Measurements from ENCODE around the gene TRAF2. TPM values are rescaled to one million over a fixed set of nuclear protein-coding genes. Genes with fewer than 3 reads are reported as not detected.
A peak's percentile ranks its signal among the peaks of the same experiment; 100 is the strongest.
"Not testable (repeated sequence)": the region's sequence is repeated elsewhere in the genome, so short reads cannot be mapped to it uniquely, and the experiment has no call there.

The TRAF2 gene
- total RNA-seq, 1 experiment from 2014 or later: 6.3 TPM

GRCh38 chr9:136865041-136865767 is 21.1 kb upstream of the TRAF2 start:
- H3K27me3 ChIP-seq (ENCODE audit: low read length): no peaks in the 10 kb centered on the region
- peak overlapping the region; percentile 81 for H3K4me2 ChIP-seq (ENCODE audit: low read depth, low read length, poor library complexity, severe bottlenecking)
- no peaks in the 10 kb centered on the region for H3K9me2 ChIP-seq (replicated peaks; ENCODE audit: insufficient read depth, low read length)
- H3K79me2 ChIP-seq (ENCODE audit: low read length): peaks cover 29% of the 10 kb centered on the region
- H3K4me1 ChIP-seq (ENCODE audit: low read length): peaks cover 14% of the 10 kb centered on the region
- peaks cover 13% of the 10 kb centered on the region; the same call in 1 of the 2 replicates for H4K20me1 ChIP-seq (ENCODE audit: insufficient read depth, low read depth, low read length)
- H3K9ac ChIP-seq (ENCODE audit: low read length): peak overlapping the region; percentile 86
- H3K9me3 ChIP-seq (ENCODE audit: low read length): no peaks in the 10 kb centered on the region
- H2AFZ ChIP-seq (ENCODE audit: low read length): no peak overlapping the region
- DNase-seq: no peak
- H3K4me3 ChIP-seq (ENCODE audit: low read length): peak overlapping the region; percentile 72
- no peak overlapping the region for H3K27ac ChIP-seq (ENCODE audit: low read length)
- peaks cover 6% of the 10 kb centered on the region; the same call in 1 of the 2 replicates for H3K36me3 ChIP-seq (ENCODE audit: insufficient read depth, low read length)

GRCh38 chr9:136865768-136866103 is 20.6 kb upstream of the TRAF2 start:
- Histone ChIP-seq H3K27me3 (ENCODE audit: low read length) (no peaks in the 10 kb centered on the region), H3K9me3 (ENCODE audit: low read length) (no peaks in the 10 kb centered on the region), H3K27ac (ENCODE audit: low read length) (no peak overlapping the region), H4K20me1 (ENCODE audit: insufficient read depth, low read depth, low read length) (peaks cover 13% of the 10 kb centered on the region; the same call in 1 of the 2 replicates), H3K4me3 (ENCODE audit: low read length) (peak overlapping the region; percentile 72), H2AFZ (ENCODE audit: low read length) (no peak overlapping the region), H3K4me1 (ENCODE audit: low read length) (peaks cover 14% of the 10 kb centered on the region), H3K36me3 (ENCODE audit: insufficient read depth, low read length) (peaks cover 6% of the 10 kb centered on the region; the same call in 1 of the 2 replicates), H3K79me2 (ENCODE audit: low read length) (peaks cover 29% of the 10 kb centered on the region), H3K9ac (ENCODE audit: low read length) (peak overlapping the region; percentile 86), H3K4me2 (ENCODE audit: low read depth, low read length, poor library complexity, severe bottlenecking) (peak overlapping the region; percentile 81), H3K9me2 (replicated peaks; ENCODE audit: insufficient read depth, low read length) (no peaks in the 10 kb centered on the region)
- DNase-seq: peak; percentile 56

GRCh38 chr9:136866898-136867421 is 19.4 kb upstream of the TRAF2 start:
- not testable (repeated sequence) for H3K27ac ChIP-seq (ENCODE audit: low read length)
- H3K4me3 ChIP-seq (ENCODE audit: low read length): peak overlapping the region; percentile 69

GRCh38 chr9:136867480-136867879 is 18.8 kb upstream of the TRAF2 start:
- Histone ChIP-seq H3K27ac (ENCODE audit: low read length) (no peak overlapping the region), H2AFZ (ENCODE audit: low read length) (no peak overlapping the region), H3K9ac (ENCODE audit: low read length) (no peak overlapping the region), H3K4me2 (ENCODE audit: low read depth, low read length, poor library complexity, severe bottlenecking) (peak overlapping the region; percentile 74), H3K9me3 (ENCODE audit: low read length) (0 out of 2 replicates have a peak, but pooled peaks cover 1% of the 10 kb centered on the region), H3K79me2 (ENCODE audit: low read length) (peaks cover 29% of the 10 kb centered on the region), H3K27me3 (ENCODE audit: low read length) (no peaks in the 10 kb centered on the region), H3K4me1 (ENCODE audit: low read length) (peaks cover 14% of the 10 kb centered on the region), H4K20me1 (ENCODE audit: insufficient read depth, low read depth, low read length) (peaks cover 13% of the 10 kb centered on the region; the same call in 1 of the 2 replicates), H3K9me2 (replicated peaks; ENCODE audit: insufficient read depth, low read length) (no peaks in the 10 kb centered on the region), H3K36me3 (ENCODE audit: insufficient read depth, low read length) (peaks cover 6% of the 10 kb centered on the region; the same call in 1 of the 2 replicates), H3K4me3 (ENCODE audit: low read length) (peak overlapping the region; percentile 69; the same call in 1 of the 2 replicates)
- DNase-seq: no peak

More at GRCh38 chr9:136866898-136867421, 19.4 kb upstream of the TRAF2 start:
- H3K36me3 ChIP-seq (ENCODE audit: insufficient read depth, low read length); H3K9me3 ChIP-seq (ENCODE audit: low read length); DNase-seq; H2AFZ ChIP-seq (ENCODE audit: low read length); H3K27me3 ChIP-seq (ENCODE audit: low read length); H3K9me2 ChIP-seq (replicated peaks; ENCODE audit: insufficient read depth, low read length): not testable (repeated sequence)
- peaks cover 13% of the 10 kb centered on the region; the same call in 1 of the 2 replicates for H4K20me1 ChIP-seq (ENCODE audit: insufficient read depth, low read depth, low read length)
- peak overlapping the region; percentile 72 for H3K9ac ChIP-seq (ENCODE audit: low read length)
- peaks cover 29% of the 10 kb centered on the region for H3K79me2 ChIP-seq (ENCODE audit: low read length)
- H3K4me2 ChIP-seq (ENCODE audit: low read depth, low read length, poor library complexity, severe bottlenecking): peak overlapping the region; percentile 74
- H3K4me1 ChIP-seq (ENCODE audit: low read length): peaks cover 14% of the 10 kb centered on the region

DNA sequence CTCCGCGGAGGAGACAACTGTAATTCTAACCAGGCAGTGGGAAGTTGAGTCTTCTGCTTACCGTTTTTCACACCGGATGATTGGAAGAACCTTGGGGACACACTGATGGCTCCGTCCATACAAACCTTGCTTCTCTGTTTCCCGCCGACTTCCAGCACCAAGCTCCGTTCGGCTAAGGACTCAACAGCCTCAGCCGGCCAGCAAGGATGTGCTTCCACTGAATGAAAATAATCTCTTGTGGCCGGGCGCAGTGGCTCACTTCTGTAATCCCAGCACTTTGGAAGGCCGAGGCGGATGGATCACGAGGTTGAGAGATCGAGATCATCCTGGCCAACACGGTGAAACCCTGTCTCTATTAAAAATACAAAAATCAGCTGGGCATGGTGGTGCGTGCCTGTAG is 18.4 kb upstream of the TRAF2 start:
- Histone ChIP-seq H2AFZ (ENCODE audit: low read length) (no peak overlapping the region), H3K36me3 (ENCODE audit: insufficient read depth, low read length) (peaks cover 6% of the 10 kb centered on the region; the same call in 1 of the 2 replicates), H3K27ac (ENCODE audit: low read length) (no peak overlapping the region), H3K4me1 (ENCODE audit: low read length) (peaks cover 14% of the 10 kb centered on the region), H3K79me2 (ENCODE audit: low read length) (peaks cover 29% of the 10 kb centered on the region), H4K20me1 (ENCODE audit: insufficient read depth, low read depth, low read length) (peaks cover 13% of the 10 kb centered on the region; the same call in 1 of the 2 replicates), H3K9ac (ENCODE audit: low read length) (no peak overlapping the region), H3K4me3 (ENCODE audit: low read length) (no peak overlapping the region), H3K9me2 (replicated peaks; ENCODE audit: insufficient read depth, low read length) (no peaks in the 10 kb centered on the region), H3K27me3 (ENCODE audit: low read length) (no peaks in the 10 kb centered on the region), H3K9me3 (ENCODE audit: low read length) (0 out of 2 replicates have a peak, but pooled peaks cover 5% of the 10 kb centered on the region), H3K4me2 (ENCODE audit: low read depth, low read length, poor library complexity, severe bottlenecking) (no peak overlapping the region)
- DNase-seq: no peak

- Histone ChIP-seq H2AFZ (ENCODE audit: low read length) (no peak overlapping the region), H3K79me2 (ENCODE audit: low read length) (peaks cover 27% of the 10 kb centered on the region)
These were observed 17.7 kb upstream of the TRAF2 start for GRCh38 chr9:136868644-136869043.

GRCh38 chr9:136869611-136870010 is 16.7 kb upstream of the TRAF2 start:
- H3K9me3 ChIP-seq (ENCODE audit: low read length); H3K4me2 ChIP-seq (ENCODE audit: low read depth, low read length, poor library complexity, severe bottlenecking): not testable (repeated sequence)

More at GRCh38 chr9:136868644-136869043, 17.7 kb upstream of the TRAF2 start:
- no peak for DNase-seq
- no peak overlapping the region for H3K27ac ChIP-seq (ENCODE audit: low read length)
- peaks cover 3% of the 10 kb centered on the region; the same call in 1 of the 2 replicates for H3K36me3 ChIP-seq (ENCODE audit: insufficient read depth, low read length)
- 0 out of 2 replicates have a peak, but pooled peaks cover 5% of the 10 kb centered on the region for H3K9me3 ChIP-seq (ENCODE audit: low read length)
- no peak overlapping the region for H3K4me3 ChIP-seq (ENCODE audit: low read length)
- H3K4me1 ChIP-seq (ENCODE audit: low read length): peaks cover 14% of the 10 kb centered on the region
- H3K9ac ChIP-seq (ENCODE audit: low read length): no peak overlapping the region
- peaks cover 12% of the 10 kb centered on the region; the same call in 1 of the 2 replicates for H4K20me1 ChIP-seq (ENCODE audit: insufficient read depth, low read depth, low read length)
- H3K9me2 ChIP-seq (replicated peaks; ENCODE audit: insufficient read depth, low read length): no peaks in the 10 kb centered on the region
- no peaks in the 10 kb centered on the region for H3K27me3 ChIP-seq (ENCODE audit: low read length)
- H3K4me2 ChIP-seq (ENCODE audit: low read depth, low read length, poor library complexity, severe bottlenecking): no peak overlapping the region

DNA sequence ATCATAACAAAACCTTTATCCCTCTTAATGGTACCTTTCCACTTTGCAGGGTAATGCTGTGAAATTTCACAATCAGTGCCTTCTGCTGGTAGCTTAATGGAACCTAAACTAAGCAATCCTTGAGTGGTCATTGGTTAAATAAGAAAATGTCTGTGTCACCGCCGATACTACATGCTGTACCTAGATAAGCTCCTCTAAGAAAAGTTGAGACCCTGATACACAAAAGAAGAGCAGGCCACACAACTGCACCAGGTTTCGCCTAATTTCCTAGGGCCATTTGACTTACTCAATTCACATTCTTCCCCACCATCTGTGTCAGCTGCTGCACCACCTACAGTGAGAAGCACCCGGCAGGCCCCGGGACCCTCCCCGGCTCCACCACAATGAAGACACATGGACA is 11.2 kb upstream of the TRAF2 start:
- no peak for DNase-seq
- Histone ChIP-seq H3K9me3 (ENCODE audit: low read length) (0 out of 2 replicates have a peak, but pooled peaks cover 5% of the 10 kb centered on the region), H3K27ac (ENCODE audit: low read length) (no peak overlapping the region), H3K79me2 (ENCODE audit: low read length) (no peaks in the 10 kb centered on the region), H3K9me2 (replicated peaks; ENCODE audit: insufficient read depth, low read length) (no peaks in the 10 kb centered on the region), H3K4me3 (ENCODE audit: low read length) (no peak overlapping the region), H3K27me3 (ENCODE audit: low read length) (no peaks in the 10 kb centered on the region), H2AFZ (ENCODE audit: low read length) (no peak overlapping the region), H3K4me2 (ENCODE audit: low read depth, low read length, poor library complexity, severe bottlenecking) (no peak overlapping the region), H4K20me1 (ENCODE audit: insufficient read depth, low read depth, low read length) (no peaks in the 10 kb centered on the region), H3K4me1 (ENCODE audit: low read length) (no peaks in the 10 kb centered on the region), H3K9ac (ENCODE audit: low read length) (no peak overlapping the region), H3K36me3 (ENCODE audit: insufficient read depth, low read length) (no peaks in the 10 kb centered on the region)

More at GRCh38 chr9:136869611-136870010, 16.7 kb upstream of the TRAF2 start:
- peaks cover 14% of the 10 kb centered on the region for H3K4me1 ChIP-seq (ENCODE audit: low read length)
- H3K9me2 ChIP-seq (replicated peaks; ENCODE audit: insufficient read depth, low read length); H3K36me3 ChIP-seq (ENCODE audit: insufficient read depth, low read length); H3K27ac ChIP-seq (ENCODE audit: low read length); H4K20me1 ChIP-seq (ENCODE audit: insufficient read depth, low read depth, low read length); H3K27me3 ChIP-seq (ENCODE audit: low read length); DNase-seq; H2AFZ ChIP-seq (ENCODE audit: low read length); H3K9ac ChIP-seq (ENCODE audit: low read length); H3K4me3 ChIP-seq (ENCODE audit: low read length): not testable (repeated sequence)
- peaks cover 20% of the 10 kb centered on the region for H3K79me2 ChIP-seq (ENCODE audit: low read length)

Data from Karpas-422 (cell line).